Activated CD4-positive, alpha-beta memory T cell treated with anti-CD3 and anti-CD28 coated beads for 36 hours (primary cell): ENCODE results near the gene TSPEAR. TPM values are rescaled to one million over a fixed set of nuclear protein-coding genes. Genes with fewer than 3 reads are reported as not detected.
"Not testable (repeated sequence)": the region's sequence is repeated elsewhere in the genome, so short reads cannot be mapped to it uniquely, and the experiment has no call there.

Source experiments
- CTCF ChIA-PET: fragments of 350-600 bp; sonication (Branson Sonifier 250); formaldehyde crosslinking; loops from one replicate; lab custom pipeline; 2021; ENCODE audit warnings: antibody characterized with exemption, inconsistent platforms; lab: Charles Lee
- POLR2A ChIA-PET: fragments of 350-600 bp; sonication (Branson Sonifier 250); formaldehyde crosslinking; loops from one replicate; lab custom pipeline; 2021; ENCODE audit warnings: antibody characterized with exemption; lab: Charles Lee
- DNase-seq: peaks from one replicate; pipeline ENCODE4 v3.0.0-alpha.2; 2020
- H3K27ac Mint-ChIP-seq: one replicate; pipeline ENCODE4 v1.8.0; 2021; ENCODE audit warnings: mixed read lengths
- H3K27me3 Mint-ChIP-seq: one replicate; pipeline ENCODE4 v1.8.0; 2021; ENCODE audit warnings: mixed read lengths
- H3K36me3 Mint-ChIP-seq: one replicate; pipeline ENCODE4 v1.8.0; 2021; ENCODE audit warnings: mixed read lengths
- H3K4me1 Mint-ChIP-seq: one replicate; pipeline ENCODE4 v1.8.0; 2021; ENCODE audit warnings: low read depth, mixed read lengths
- H3K4me3 Mint-ChIP-seq: one replicate; pipeline ENCODE4 v1.8.0; 2021; ENCODE audit warnings: mild to moderate bottlenecking, mixed read lengths
- H3K9me3 Mint-ChIP-seq: one replicate; pipeline ENCODE4 v1.8.0; 2021; ENCODE audit warnings: mixed read lengths
- intact Hi-C: fragments of 100-400 bp; cut with micrococcal nuclease; formaldehyde crosslinking; loops from one replicate; pipeline ENCODE4 v1.15.1; 2023
- total RNA-seq, 2 experiments: library from RNA; stranded (reverse); gene quantifications; one replicate each; pipeline ENCODE4 v1.2.3, GENCODE V29; 2021

The TSPEAR gene
- total RNA-seq, 2 experiments from 2014 or later, result not detected

- no peak overlapping the region for H3K27ac Mint-ChIP-seq
- ChIA-PET POLR2A (no interaction called here), CTCF (no interaction called here)
- intact Hi-C loops, result no loop called here
- no peak for DNase-seq
- H3K4me1 Mint-ChIP-seq, result no peaks in the 10 kb centered on the region
- peaks cover 22% of the 10 kb centered on the region for H3K9me3 Mint-ChIP-seq
- H3K27me3 Mint-ChIP-seq, result peaks cover 1% of the 10 kb centered on the region
- H3K4me3 Mint-ChIP-seq, result no peak overlapping the region
- H3K36me3 Mint-ChIP-seq, result peaks cover 2% of the 10 kb centered on the region
These were observed 136.7 kb downstream of the TSPEAR start for GRCh38 chr21:44574457-44575306.

- H3K4me1 Mint-ChIP-seq, H3K27ac Mint-ChIP-seq, POLR2A ChIA-PET, DNase-seq, H3K4me3 Mint-ChIP-seq, H3K36me3 Mint-ChIP-seq, intact Hi-C loops, H3K27me3 Mint-ChIP-seq: not testable (repeated sequence)
- CTCF ChIA-PET, result interaction anchor here (0.6 kb wide), 1 partner anchor 20 kb away, joined by 3 read pairs; no protein-coding TSS in a partner anchor
- peaks cover 22% of the 10 kb centered on the region for H3K9me3 Mint-ChIP-seq
These were observed 137.5 kb downstream of the TSPEAR start, which contains the start of gene KRTAP10-4 for GRCh38 chr21:44573630-44574456. TSS of gene KRTAP10-4 (plus strand) at chr21:44573729. CDS start at chr21:44573759, 30 bp downstream.

- ChIA-PET CTCF (interaction anchor here (0.6 kb wide), 1 partner anchor 20 kb away, joined by 3 read pairs; no protein-coding TSS in a partner anchor), POLR2A (no interaction called here)
- DNase-seq, result no peak
- H3K27me3 Mint-ChIP-seq, result peaks cover 1% of the 10 kb centered on the region
- H3K9me3 Mint-ChIP-seq, result peaks cover 22% of the 10 kb centered on the region
- H3K4me1 Mint-ChIP-seq, result no peaks in the 10 kb centered on the region
- intact Hi-C loops, result no loop called here
- H3K4me3 Mint-ChIP-seq, result no peak overlapping the region
- peaks cover 2% of the 10 kb centered on the region for H3K36me3 Mint-ChIP-seq
- H3K27ac Mint-ChIP-seq, result no peak overlapping the region
These were observed 138.3 kb downstream of the TSPEAR start for GRCh38 chr21:44572959-44573583.

- H3K4me1 Mint-ChIP-seq, result no peaks in the 10 kb centered on the region
- DNase-seq, result no peak
- no peak overlapping the region for H3K27ac Mint-ChIP-seq
- no peak overlapping the region for H3K4me3 Mint-ChIP-seq
- H3K36me3 Mint-ChIP-seq, result no peaks in the 10 kb centered on the region
- intact Hi-C loops, result no loop called here
- ChIA-PET CTCF (no interaction called here), POLR2A (no interaction called here)
- H3K27me3 Mint-ChIP-seq, result peaks cover 1% of the 10 kb centered on the region
- peaks cover 13% of the 10 kb centered on the region for H3K9me3 Mint-ChIP-seq
These were observed 139.3 kb downstream of the TSPEAR start for GRCh38 chr21:44571844-44572782.

- Mint-ChIP-seq H3K27ac (no peak overlapping the region), H3K27me3 (peaks cover 1% of the 10 kb centered on the region), H3K9me3 (peaks cover 6% of the 10 kb centered on the region), H3K36me3 (no peaks in the 10 kb centered on the region), H3K4me3 (no peak overlapping the region), H3K4me1 (no peaks in the 10 kb centered on the region)
- ChIA-PET CTCF (no interaction called here), POLR2A (no interaction called here)
- intact Hi-C loops, result no loop called here
- no peak for DNase-seq
These were observed 140.1 kb downstream of the TSPEAR start for GRCh38 chr21:44571296-44571695.

GRCh38 chr21:44569861-44570517 is 141.4 kb downstream of the TSPEAR start:
- ChIA-PET POLR2A (no interaction called here), CTCF (no interaction called here)
- Mint-ChIP-seq H3K9me3 (peaks cover 3% of the 10 kb centered on the region), H3K4me3 (no peak overlapping the region), H3K4me1 (peaks cover 5% of the 10 kb centered on the region), H3K36me3 (no peaks in the 10 kb centered on the region), H3K27me3 (peaks cover 1% of the 10 kb centered on the region), H3K27ac (no peak overlapping the region)
- intact Hi-C loops, result no loop called here
- no peak for DNase-seq

- H3K4me3 Mint-ChIP-seq, result no peak overlapping the region
- no peaks in the 10 kb centered on the region for H3K27me3 Mint-ChIP-seq
- no peaks in the 10 kb centered on the region for H3K36me3 Mint-ChIP-seq
- H3K4me1 Mint-ChIP-seq, result peaks cover 10% of the 10 kb centered on the region
- no peak for DNase-seq
- POLR2A ChIA-PET, result no interaction called here
- intact Hi-C loops, result no loop called here
- CTCF ChIA-PET, result no interaction called here
- peaks cover 3% of the 10 kb centered on the region for H3K9me3 Mint-ChIP-seq
- no peak overlapping the region for H3K27ac Mint-ChIP-seq
These were observed 142.5 kb downstream of the TSPEAR start for GRCh38 chr21:44568667-44569556.

- Mint-ChIP-seq H3K9me3 (peaks cover 4% of the 10 kb centered on the region), H3K27me3 (no peaks in the 10 kb centered on the region), H3K4me1 (peaks cover 10% of the 10 kb centered on the region), H3K27ac (no peak overlapping the region), H3K4me3 (no peak overlapping the region), H3K36me3 (no peaks in the 10 kb centered on the region)
- ChIA-PET POLR2A (no interaction called here), CTCF (interaction anchor here (0.6 kb wide), 1 partner anchor 32 kb away, joined by 5 read pairs; no protein-coding TSS in a partner anchor)
- intact Hi-C loops, result no loop called here
- DNase-seq, result no peak
These were observed 143.1 kb downstream of the TSPEAR start for GRCh38 chr21:44568261-44568660.

- Mint-ChIP-seq H3K27me3 (no peaks in the 10 kb centered on the region), H3K27ac (no peak overlapping the region), H3K36me3 (no peaks in the 10 kb centered on the region), H3K4me3 (no peak overlapping the region), H3K9me3 (peaks cover 6% of the 10 kb centered on the region), H3K4me1 (peaks cover 10% of the 10 kb centered on the region)
- ChIA-PET POLR2A (no interaction called here), CTCF (interaction anchor here (0.6 kb wide), 1 partner anchor 31 kb away, joined by 5 read pairs; no protein-coding TSS in a partner anchor)
- no peak for DNase-seq
- intact Hi-C loops, result no loop called here
These were observed 143.7 kb downstream of the TSPEAR start for GRCh38 chr21:44567481-44568171.

- DNase-seq, result no peak
- CTCF ChIA-PET, result no interaction called here
- Mint-ChIP-seq H3K9me3 (peaks cover 14% of the 10 kb centered on the region), H3K4me1 (peaks cover 10% of the 10 kb centered on the region), H3K27ac (no peak overlapping the region), H3K4me3 (no peak overlapping the region), H3K27me3 (no peaks in the 10 kb centered on the region), H3K36me3 (peaks cover 2% of the 10 kb centered on the region)
- POLR2A ChIA-PET, result no interaction called here
- intact Hi-C loops, result no loop called here
These were observed 145.0 kb downstream of the TSPEAR start for GRCh38 chr21:44566403-44566802.
